ENCODE measurements around the gene TSPAN8. TPM values are rescaled to one million over a fixed set of nuclear protein-coding genes. Genes with fewer than 3 reads are reported as not detected.

Gene TSPAN8
- total RNA-seq, 1 donor, result 0.43 TPM

DNA sequence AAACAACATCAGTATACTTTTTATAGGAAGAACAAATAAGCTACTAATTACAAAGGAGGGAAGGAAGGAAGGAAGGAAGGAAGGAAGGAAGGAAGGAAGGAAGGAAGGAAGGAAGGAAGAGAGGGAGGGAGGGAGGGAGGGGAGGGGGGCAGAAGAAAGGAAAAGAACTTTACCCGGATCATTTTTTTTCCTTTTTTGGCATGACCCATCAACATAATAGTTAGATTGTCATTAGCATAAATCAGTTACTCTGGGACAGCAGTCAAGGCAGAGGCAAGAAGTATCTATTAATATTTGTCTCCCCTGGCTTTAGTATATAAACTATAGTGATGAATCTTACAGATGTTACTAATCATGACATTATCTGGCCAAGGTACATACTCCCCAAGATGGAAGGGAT lies 35.2 kb upstream of the TSPAN8 start:
- H3K4me3 ChIP-seq (ENCODE audit: low read depth, low read length), result no peak overlapping the region
- no peak for DNase-seq (ENCODE audit: low read depth)
- TF ChIP-seq, protein P1, sequence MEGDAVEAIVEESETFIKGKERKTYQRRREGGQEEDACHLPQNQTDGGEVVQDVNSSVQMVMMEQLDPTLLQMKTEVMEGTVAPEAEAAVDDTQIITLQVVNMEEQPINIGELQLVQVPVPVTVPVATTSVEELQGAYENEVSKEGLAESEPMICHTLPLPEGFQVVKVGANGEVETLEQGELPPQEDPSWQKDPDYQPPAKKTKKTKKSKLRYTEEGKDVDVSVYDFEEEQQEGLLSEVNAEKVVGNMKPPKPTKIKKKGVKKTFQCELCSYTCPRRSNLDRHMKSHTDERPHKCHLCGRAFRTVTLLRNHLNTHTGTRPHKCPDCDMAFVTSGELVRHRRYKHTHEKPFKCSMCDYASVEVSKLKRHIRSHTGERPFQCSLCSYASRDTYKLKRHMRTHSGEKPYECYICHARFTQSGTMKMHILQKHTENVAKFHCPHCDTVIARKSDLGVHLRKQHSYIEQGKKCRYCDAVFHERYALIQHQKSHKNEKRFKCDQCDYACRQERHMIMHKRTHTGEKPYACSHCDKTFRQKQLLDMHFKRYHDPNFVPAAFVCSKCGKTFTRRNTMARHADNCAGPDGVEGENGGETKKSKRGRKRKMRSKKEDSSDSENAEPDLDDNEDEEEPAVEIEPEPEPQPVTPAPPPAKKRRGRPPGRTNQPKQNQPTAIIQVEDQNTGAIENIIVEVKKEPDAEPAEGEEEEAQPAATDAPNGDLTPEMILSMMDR (IDR thresholded peaks at IDR 0.05; ENCODE audit: insufficient read depth, low read depth, low read length), result no peak

DNA sequence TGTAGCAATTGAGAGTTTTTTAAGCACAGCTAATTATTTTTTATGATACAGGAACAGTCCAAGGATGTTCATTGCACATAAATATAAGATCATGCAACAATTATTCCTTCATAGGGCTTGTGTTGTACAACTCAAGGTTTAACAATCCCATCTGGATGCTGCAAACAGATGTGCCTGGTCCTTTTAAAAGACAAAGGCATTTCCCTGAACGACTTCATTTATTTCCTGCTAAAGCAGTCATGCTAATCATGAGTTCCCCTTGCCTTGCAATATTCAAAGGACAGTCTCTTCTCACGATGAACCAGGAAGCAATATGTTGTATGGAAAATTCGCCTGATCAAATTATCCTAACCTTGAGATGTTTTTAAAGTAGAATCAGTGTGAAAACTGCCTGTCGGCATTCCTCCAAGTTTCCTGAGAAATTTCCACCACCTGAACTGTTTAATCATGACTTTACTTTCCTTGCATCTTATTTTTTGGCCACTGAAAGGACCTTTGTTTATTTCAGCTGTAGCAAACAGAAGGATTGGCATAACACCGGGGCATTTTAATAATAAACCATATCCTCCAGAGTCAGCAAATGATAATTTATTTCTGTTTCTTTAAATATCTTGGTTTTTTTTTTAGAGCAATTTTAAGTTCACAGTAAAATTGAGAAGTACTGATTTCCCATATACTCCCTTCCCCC lies 33.9 kb upstream of the TSPAN8 start:
- TF ChIP-seq, protein P1 (IDR thresholded peaks at IDR 0.05; ENCODE audit: insufficient read depth, low read depth, low read length), result no peak
- no peak overlapping the region for H3K4me3 ChIP-seq (ENCODE audit: low read depth, low read length)
- no peak for DNase-seq (ENCODE audit: low read depth)

DNA sequence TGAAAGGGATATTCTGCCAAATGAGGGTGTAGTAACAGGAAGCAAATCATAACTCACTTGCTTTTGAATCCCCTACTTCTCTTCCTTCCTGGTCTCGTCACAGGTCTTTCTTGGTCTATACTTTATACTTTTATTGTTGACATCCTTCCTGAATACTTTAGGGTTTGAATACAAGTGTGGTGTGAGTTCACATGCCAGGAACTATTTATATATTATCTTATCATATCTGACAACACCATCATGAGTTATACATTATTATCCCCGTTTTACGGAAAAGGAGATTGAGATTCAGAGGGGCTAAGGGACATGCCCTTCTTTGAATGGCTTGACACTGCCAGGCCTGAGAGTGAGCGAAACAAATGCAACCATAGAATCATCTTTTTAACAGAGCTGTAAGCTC lies 33.0 kb upstream of the TSPAN8 start:
- TF ChIP-seq, protein P1 (IDR thresholded peaks at IDR 0.05; ENCODE audit: insufficient read depth, low read depth, low read length), result no peak
- no peak for DNase-seq (ENCODE audit: low read depth)
- no peak overlapping the region for H3K4me3 ChIP-seq (ENCODE audit: low read depth, low read length)

DNA sequence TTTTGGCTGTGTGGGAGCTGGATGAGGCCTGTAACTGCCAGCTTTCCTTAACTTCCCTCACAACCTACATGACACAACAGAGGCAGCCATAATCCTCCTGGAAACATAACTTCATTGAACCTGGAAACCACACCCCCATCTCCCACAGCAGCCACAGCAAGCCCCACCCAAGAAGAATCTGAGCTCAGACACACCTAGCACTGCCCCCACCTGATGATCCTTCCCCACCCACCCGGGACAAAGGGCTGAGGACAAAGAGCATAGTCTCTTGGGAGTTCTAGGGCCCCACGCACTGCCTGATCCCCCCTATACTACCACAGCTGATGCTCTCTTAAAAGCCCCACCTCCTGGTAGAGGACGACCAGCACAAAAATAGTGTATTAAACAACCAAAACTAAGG lies 29.6 kb upstream of the TSPAN8 start:
- TF ChIP-seq, protein P1 (IDR thresholded peaks at IDR 0.05; ENCODE audit: insufficient read depth, low read depth, low read length), result no peak
- H3K4me3 ChIP-seq (ENCODE audit: low read depth, low read length), result no peak overlapping the region
- no peak for DNase-seq (ENCODE audit: low read depth)

DNA sequence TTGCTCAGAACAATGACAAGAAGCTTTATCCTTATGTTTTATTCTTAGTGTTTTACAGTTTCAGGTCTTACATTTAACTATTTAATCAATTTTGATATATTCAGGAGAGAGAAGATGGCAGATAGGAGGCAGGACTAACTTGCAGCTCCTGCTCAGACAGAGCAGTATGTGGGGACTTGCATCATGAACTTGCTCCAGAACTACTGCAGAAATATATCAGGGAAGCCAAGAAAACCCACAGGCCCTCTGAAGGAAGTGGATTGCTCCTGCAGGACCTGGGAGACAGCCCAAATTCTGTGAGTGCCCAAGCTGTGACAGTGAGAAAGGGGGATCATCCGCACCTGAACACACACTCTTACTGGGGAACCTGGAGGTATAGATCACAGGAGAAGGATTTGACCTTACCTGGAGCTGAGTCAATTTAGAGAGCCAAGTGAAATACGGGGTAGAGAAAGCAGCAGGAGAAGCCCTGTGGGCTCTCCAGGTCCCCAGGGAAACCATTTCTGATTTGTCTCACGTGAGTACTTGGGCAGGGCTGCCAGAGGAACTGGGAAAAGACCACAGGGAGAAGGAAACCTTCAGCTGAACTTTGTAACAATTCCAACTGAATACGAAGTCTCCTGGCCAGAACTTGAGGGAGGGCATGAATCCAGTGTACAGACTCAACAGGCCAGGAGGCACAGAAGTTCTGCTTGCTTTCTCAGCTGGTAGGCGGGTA lies 28.9 kb upstream of the TSPAN8 start:
- TF ChIP-seq, protein P1 (IDR thresholded peaks at IDR 0.05; ENCODE audit: insufficient read depth, low read depth, low read length), result no peak
- H3K4me3 ChIP-seq (ENCODE audit: low read depth, low read length), result no peak overlapping the region
- no peak for DNase-seq (ENCODE audit: low read depth)

DNA sequence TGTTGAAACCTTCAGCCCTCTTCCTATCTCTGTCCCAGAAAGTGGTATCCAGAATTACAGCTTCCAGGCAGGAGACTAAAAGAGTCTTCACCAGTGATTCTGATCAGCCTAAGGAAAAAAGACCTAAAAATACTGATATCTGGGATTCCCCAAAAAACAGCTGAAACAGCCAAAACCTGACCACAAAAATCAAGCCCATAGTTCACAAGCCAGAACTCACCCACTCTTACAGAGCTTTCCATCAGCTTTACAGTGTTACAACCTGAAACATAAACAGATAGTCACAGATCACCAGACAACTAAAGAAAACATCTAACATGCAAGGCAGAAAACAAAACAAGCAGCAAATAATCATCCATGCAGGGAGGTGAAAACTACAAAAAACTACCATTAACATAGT lies 26.0 kb upstream of the TSPAN8 start:
- TF ChIP-seq, protein P1 (IDR thresholded peaks at IDR 0.05; ENCODE audit: insufficient read depth, low read depth, low read length), result no peak
- DNase-seq (ENCODE audit: low read depth), result peak; percentile 5

More for the DNA sequence above, 26.0 kb upstream of the TSPAN8 start:
- no peak overlapping the region for H3K4me3 ChIP-seq (ENCODE audit: low read depth, low read length)

Measured in fibroblast of villous mesenchyme (primary cell).